Loucy (cell line): ENCODE results near the gene ADRA2A.

Source experiments
- H2AFZ ChIP-seq: fragments of 200-600 bp; sonication (generic); 2 replicates; pipeline ENCODE4 v1.6.0; 2016; ENCODE audit warnings: antibody characterized with exemption, mild to moderate bottlenecking, low read length, moderate library complexity
- H3F3A ChIP-seq: fragments of 200-600 bp; 2 replicates; pipeline ENCODE4 v1.6.0; 2016; ENCODE audit warnings: antibody characterized with exemption, low read depth, mild to moderate bottlenecking
- H3K27me3 ChIP-seq: fragments of 200-600 bp; sonication (generic); 2 replicates; pipeline ENCODE4 v1.6.1; 2014; ENCODE audit warnings: low read length, mild to moderate bottlenecking; ENCODE audit not compliant: insufficient read depth, poor library complexity, severe bottlenecking
- H3K36me3 ChIP-seq: fragments of 200-600 bp; sonication (generic); 2 replicates; pipeline ENCODE4 v1.6.1; 2016; ENCODE audit warnings: low read length; ENCODE audit not compliant: insufficient read depth
- H3K4me1 ChIP-seq: fragments of 200-600 bp; sonication (generic); 2 replicates; pipeline ENCODE4 v1.5.1; 2014; ENCODE audit warnings: low read length, mild to moderate bottlenecking; ENCODE audit not compliant: insufficient read depth, poor library complexity, severe bottlenecking
- H3K4me2 ChIP-seq: fragments of 200-600 bp; sonication (generic); 2 replicates; pipeline ENCODE4 v1.6.0; 2014; ENCODE audit warnings: antibody characterized with exemption, low read length, low read depth, mild to moderate bottlenecking; ENCODE audit not compliant: poor library complexity, severe bottlenecking
- H3K4me3 ChIP-seq: fragments of 200-600 bp; sonication (generic); 2 replicates; pipeline ENCODE4 v1.5.1; 2014; ENCODE audit warnings: low read length, mild to moderate bottlenecking, mixed read lengths; ENCODE audit not compliant: poor library complexity, severe bottlenecking
- H3K79me2 ChIP-seq: fragments of 200-600 bp; sonication (generic); 2 replicates; pipeline ENCODE4 v1.6.1; 2014; ENCODE audit warnings: low read length; ENCODE audit not compliant: insufficient read depth
- H3K9ac ChIP-seq: fragments of 200-600 bp; sonication (generic); 2 replicates; pipeline ENCODE4 v1.6.0; 2014; ENCODE audit warnings: mild to moderate bottlenecking, low read depth, low read length, moderate library complexity; ENCODE audit not compliant: poor library complexity, severe bottlenecking
- H3K9me2 ChIP-seq: fragments of 200-600 bp; sonication (generic); replicated peaks from 2 replicates; pipeline ENCODE4 v1.6.1; 2016; ENCODE audit warnings: low read depth, low read length, mixed read lengths
- H3K9me3 ChIP-seq: fragments of 200-600 bp; sonication (generic); 2 replicates; pipeline ENCODE4 v1.6.1; 2014; ENCODE audit warnings: mild to moderate bottlenecking, antibody characterized with exemption, low read length, low read depth; ENCODE audit not compliant: insufficient read depth
- H4K20me1 ChIP-seq: fragments of 200-600 bp; sonication (generic); 2 replicates; pipeline ENCODE4 v1.6.0; 2014; ENCODE audit warnings: antibody characterized with exemption, low read length, mild to moderate bottlenecking; ENCODE audit not compliant: insufficient read depth, poor library complexity, severe bottlenecking
- EZH2phosphoT487 ChIP-seq: fragments of 200-600 bp; IDR thresholded peaks from 2 replicates; pipeline ENCODE4 v1.6.1; 2018; ENCODE audit warnings: antibody characterized with exemption, mild to moderate bottlenecking, moderate library complexity, borderline replicate concordance
- TF ChIP-seq, protein P1 (sequence below): fragments of 200-600 bp; sonication (generic); conservative IDR thresholded peaks from 2 replicates; pipeline ENCODE4 v1.5.1; 2014; ENCODE audit warnings: mild to moderate bottlenecking, antibody characterized with exemption, low read length

The ADRA2A gene

DNA sequence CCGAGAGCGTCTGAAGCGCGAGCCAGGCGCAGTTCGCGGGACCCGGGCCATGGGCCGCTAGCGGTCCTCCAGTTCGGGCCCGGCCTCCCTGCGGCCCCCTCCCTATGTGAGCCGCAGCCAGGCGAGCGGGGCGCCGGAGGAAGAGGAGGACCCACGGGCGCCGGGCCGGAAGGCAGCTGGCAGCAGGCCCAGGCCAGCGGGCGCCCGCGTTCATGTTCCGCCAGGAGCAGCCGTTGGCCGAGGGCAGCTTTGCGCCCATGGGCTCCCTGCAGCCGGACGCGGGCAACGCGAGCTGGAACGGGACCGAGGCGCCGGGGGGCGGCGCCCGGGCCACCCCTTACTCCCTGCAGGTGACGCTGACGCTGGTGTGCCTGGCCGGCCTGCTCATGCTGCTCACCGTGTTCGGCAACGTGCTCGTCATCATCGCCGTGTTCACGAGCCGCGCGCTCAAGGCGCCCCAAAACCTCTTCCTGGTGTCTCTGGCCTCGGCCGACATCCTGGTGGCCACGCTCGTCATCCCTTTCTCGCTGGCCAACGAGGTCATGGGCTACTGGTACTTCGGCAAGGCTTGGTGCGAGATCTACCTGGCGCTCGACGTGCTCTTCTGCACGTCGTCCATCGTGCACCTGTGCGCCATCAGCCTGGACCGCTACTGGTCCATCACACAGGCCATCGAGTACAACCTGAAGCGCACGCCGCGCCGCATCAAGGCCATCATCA, 1.1 kb downstream of the ADRA2A start:
- no peaks in the 10 kb centered on the region for H3K27me3 ChIP-seq
- H3K36me3 ChIP-seq: no peaks in the 10 kb centered on the region
- H3K4me3 ChIP-seq: no peak overlapping the region
- TF ChIP-seq, protein P1, sequence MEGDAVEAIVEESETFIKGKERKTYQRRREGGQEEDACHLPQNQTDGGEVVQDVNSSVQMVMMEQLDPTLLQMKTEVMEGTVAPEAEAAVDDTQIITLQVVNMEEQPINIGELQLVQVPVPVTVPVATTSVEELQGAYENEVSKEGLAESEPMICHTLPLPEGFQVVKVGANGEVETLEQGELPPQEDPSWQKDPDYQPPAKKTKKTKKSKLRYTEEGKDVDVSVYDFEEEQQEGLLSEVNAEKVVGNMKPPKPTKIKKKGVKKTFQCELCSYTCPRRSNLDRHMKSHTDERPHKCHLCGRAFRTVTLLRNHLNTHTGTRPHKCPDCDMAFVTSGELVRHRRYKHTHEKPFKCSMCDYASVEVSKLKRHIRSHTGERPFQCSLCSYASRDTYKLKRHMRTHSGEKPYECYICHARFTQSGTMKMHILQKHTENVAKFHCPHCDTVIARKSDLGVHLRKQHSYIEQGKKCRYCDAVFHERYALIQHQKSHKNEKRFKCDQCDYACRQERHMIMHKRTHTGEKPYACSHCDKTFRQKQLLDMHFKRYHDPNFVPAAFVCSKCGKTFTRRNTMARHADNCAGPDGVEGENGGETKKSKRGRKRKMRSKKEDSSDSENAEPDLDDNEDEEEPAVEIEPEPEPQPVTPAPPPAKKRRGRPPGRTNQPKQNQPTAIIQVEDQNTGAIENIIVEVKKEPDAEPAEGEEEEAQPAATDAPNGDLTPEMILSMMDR: no peak
- TF ChIP-seq EZH2phosphoT487: no peak
- H3K9me2 ChIP-seq: no peaks in the 10 kb centered on the region
- H4K20me1 ChIP-seq: no peaks in the 10 kb centered on the region
- H3K79me2 ChIP-seq: no peaks in the 10 kb centered on the region
- H3K9ac ChIP-seq: no peak overlapping the region
- H3K4me1 ChIP-seq: no peaks in the 10 kb centered on the region
- H3K4me2 ChIP-seq: no peak overlapping the region
- H3F3A ChIP-seq: no peaks in the 10 kb centered on the region
- H3K9me3 ChIP-seq: no peaks in the 10 kb centered on the region
- H2AFZ ChIP-seq: no peak overlapping the region

- no peaks in the 10 kb centered on the region for H3K27me3 ChIP-seq
- no peaks in the 10 kb centered on the region for H3K9me3 ChIP-seq
- no peaks in the 10 kb centered on the region for H4K20me1 ChIP-seq
- H3K4me2 ChIP-seq: no peak overlapping the region
- H3K36me3 ChIP-seq: no peaks in the 10 kb centered on the region
- no peaks in the 10 kb centered on the region for H3K9me2 ChIP-seq
- TF ChIP-seq EZH2phosphoT487: no peak
- TF ChIP-seq, protein P1: no peak
- H3K79me2 ChIP-seq: no peaks in the 10 kb centered on the region
- H3F3A ChIP-seq: no peaks in the 10 kb centered on the region
- H3K4me3 ChIP-seq: no peak overlapping the region
- no peak overlapping the region for H3K9ac ChIP-seq
- H3K4me1 ChIP-seq: no peaks in the 10 kb centered on the region
- no peak overlapping the region for H2AFZ ChIP-seq
These were observed 1.8 kb downstream of the ADRA2A start for GRCh38 chr10:111078505-111079185.

GRCh38 chr10:111079241-111079760, 2.5 kb downstream of the ADRA2A start:
- Histone ChIP-seq H3K4me3 (no peak overlapping the region), H3K4me1 (no peaks in the 10 kb centered on the region), H3K9me2 (no peaks in the 10 kb centered on the region), H3K79me2 (no peaks in the 10 kb centered on the region), H3K4me2 (no peak overlapping the region), H3K9me3 (no peaks in the 10 kb centered on the region), H3F3A (no peaks in the 10 kb centered on the region), H3K27me3 (no peaks in the 10 kb centered on the region), H3K36me3 (no peaks in the 10 kb centered on the region), H4K20me1 (no peaks in the 10 kb centered on the region), H3K9ac (no peak overlapping the region), H2AFZ (no peak overlapping the region)
- TF ChIP-seq, protein P1: no peak
- no peak for TF ChIP-seq EZH2phosphoT487
